HG02981 (cell line): ENCODE results near the gene MATN1.

Source experiments
- ATAC-seq: cut with Tn5 transposase; IDR thresholded peaks from one replicate; pipeline ENCODE4 v1.9.1; 2021; ENCODE audit warnings: mild to moderate bottlenecking, moderate library complexity; ENCODE audit not compliant: unreplicated experiment

MATN1 gene

GRCh38 chr1:30758121-30758688, 34.8 kb upstream of the MATN1 start:
- ATAC-seq: no peak

- ATAC-seq: no peak
Observed at GRCh38 chr1:30757352-30758120, 34.2 kb upstream of the MATN1 start, which contains the start of gene LAPTM5. LAPTM5 (minus strand) TSS chr1:30757774; CDS start chr1:30757745, 29 bp downstream.

- ATAC-seq: no peak
Observed at GRCh38 chr1:30756545-30757351, 33.4 kb upstream of the MATN1 start.

- ATAC-seq: no peak
Observed at GRCh38 chr1:30756206-30756544, 32.8 kb upstream of the MATN1 start.

- no peak for ATAC-seq
Observed at GRCh38 chr1:30755746-30756145, 32.4 kb upstream of the MATN1 start.

GRCh38 chr1:30755334-30755733, 31.9 kb upstream of the MATN1 start:
- ATAC-seq: no peak

GRCh38 chr1:30754684-30755171, 31.3 kb upstream of the MATN1 start:
- ATAC-seq: peak; percentile 50

GRCh38 chr1:30753660-30754123, 30.3 kb upstream of the MATN1 start:
- ATAC-seq: no peak

- no peak for ATAC-seq
Observed at GRCh38 chr1:30753118-30753517, 29.7 kb upstream of the MATN1 start.

- ATAC-seq: no peak
Observed at GRCh38 chr1:30752651-30752908, 29.2 kb upstream of the MATN1 start.

GRCh38 chr1:30751830-30752650, 28.7 kb upstream of the MATN1 start:
- ATAC-seq: no peak

- peak; percentile 23 for ATAC-seq
Observed at GRCh38 chr1:30750731-30751291, 27.4 kb upstream of the MATN1 start.

GRCh38 chr1:30749691-30750583, 26.6 kb upstream of the MATN1 start:
- ATAC-seq: no peak

GRCh38 chr1:30748699-30749401, 25.5 kb upstream of the MATN1 start:
- no peak for ATAC-seq

- ATAC-seq: no peak
Observed at GRCh38 chr1:30748098-30748698, 24.8 kb upstream of the MATN1 start.

GRCh38 chr1:30747033-30748008, 23.9 kb upstream of the MATN1 start:
- ATAC-seq: no peak

GRCh38 chr1:30746212-30747032, 23.0 kb upstream of the MATN1 start:
- ATAC-seq: no peak
